SK-N-SH treated with all-trans-retinoic acid at 6 μM for 48 hours (cell line): ENCODE measurements around the gene LRFN2.

ENCODE experiments used
- ATAC-seq: fragments of 200-7000 bp; cut with Tn5 transposase; 3 replicates; pipeline ENCODE4 v1.9.1; 2020; ENCODE audit warnings: mild to moderate bottlenecking, moderate library complexity
- ARNTL ChIP-seq: fragments of 450-650 bp; formaldehyde crosslinking; IDR thresholded peaks from 2 replicates; pipeline ENCODE4 v1.5.0; 2020; ENCODE audit warnings: low read depth, mild to moderate bottlenecking, moderate library complexity, borderline replicate concordance
- CSDC2 ChIP-seq: fragments of 250-450 bp; sonication (Bioruptor Pico); IDR thresholded peaks from 2 replicates; pipeline ENCODE4 v1.5.0; 2020; ENCODE audit warnings: mild to moderate bottlenecking, moderate library complexity
- ESRRG ChIP-seq: fragments of 250-450 bp; sonication (Bioruptor Pico); IDR thresholded peaks from 2 replicates; pipeline ENCODE4 v1.6.1; 2021; ENCODE audit warnings: mild to moderate bottlenecking
- GLIS3 ChIP-seq: fragments of 250-450 bp; sonication (Bioruptor Pico); IDR thresholded peaks from 2 replicates; pipeline ENCODE4 v1.5.0; 2020; ENCODE audit warnings: mild to moderate bottlenecking, moderate library complexity
- ISL1 ChIP-seq: fragments of 250-450 bp; sonication (Bioruptor Pico); IDR thresholded peaks from 2 replicates; pipeline ENCODE4 v2.1.2; 2022; ENCODE audit warnings: mild to moderate bottlenecking, moderate library complexity
- OSR1 ChIP-seq: fragments of 250-450 bp; sonication (Bioruptor Pico); IDR thresholded peaks from 2 replicates; pipeline ENCODE4 v1.8.0; 2022; ENCODE audit warnings: moderate library complexity, mild to moderate bottlenecking, inconsistent platforms
- PPARA ChIP-seq: fragments of 250-450 bp; sonication (Bioruptor Pico); IDR thresholded peaks from 2 replicates; pipeline ENCODE4 v1.5.0; 2020; ENCODE audit warnings: mild to moderate bottlenecking, borderline replicate concordance
- RARB ChIP-seq: fragments of 250-450 bp; sonication (Bioruptor Pico); IDR thresholded peaks from 2 replicates; pipeline ENCODE4 v1.8.0; 2021; ENCODE audit warnings: mild to moderate bottlenecking, moderate library complexity
- SNAI2 ChIP-seq: fragments of 250-450 bp; sonication (Bioruptor Pico); IDR thresholded peaks from 2 replicates; pipeline ENCODE4 v1.5.0; 2020; ENCODE audit warnings: mild to moderate bottlenecking, moderate library complexity
- TCF4 ChIP-seq: fragments of 250-450 bp; sonication (Bioruptor Pico); IDR thresholded peaks from 2 replicates; pipeline ENCODE4 v1.8.0; 2021; ENCODE audit warnings: mild to moderate bottlenecking, moderate library complexity, borderline replicate concordance
- TOX ChIP-seq: fragments of 250-450 bp; sonication (Bioruptor Pico); IDR thresholded peaks from 2 replicates; pipeline ENCODE4 v1.8.0; 2021; ENCODE audit warnings: mild to moderate bottlenecking, moderate library complexity, borderline replicate concordance
- ZC3H10 ChIP-seq: fragments of 250-450 bp; sonication (Bioruptor Pico); IDR thresholded peaks from 2 replicates; pipeline ENCODE4 v1.5.1; 2021; ENCODE audit warnings: mild to moderate bottlenecking, moderate library complexity
- ZFP3 ChIP-seq: fragments of 250-450 bp; sonication (Bioruptor Pico); IDR thresholded peaks from 2 replicates; pipeline ENCODE4 v1.5.0; 2020; ENCODE audit warnings: mild to moderate bottlenecking, moderate library complexity
- ZFP30 ChIP-seq: fragments of 450-650 bp; formaldehyde crosslinking; IDR thresholded peaks from 2 replicates; pipeline ENCODE4 v1.5.0; 2022; ENCODE audit warnings: mild to moderate bottlenecking, moderate library complexity
- ZNF565 ChIP-seq: fragments of 450-650 bp; formaldehyde crosslinking; conservative IDR thresholded peaks from 2 replicates; pipeline ENCODE4 v1.5.0; 2020; ENCODE audit warnings: low read depth, mild to moderate bottlenecking, moderate library complexity
- ZNF70 ChIP-seq: fragments of 450-650 bp; formaldehyde crosslinking; IDR thresholded peaks from 2 replicates; pipeline ENCODE4 v1.5.0; 2020; ENCODE audit warnings: mild to moderate bottlenecking, moderate library complexity
- ZNF8 ChIP-seq: fragments of 450-650 bp; formaldehyde crosslinking; IDR thresholded peaks from 2 replicates; pipeline ENCODE4 v1.5.0; 2020; ENCODE audit warnings: mild to moderate bottlenecking, moderate library complexity
- TF ChIP-seq, protein P1 (sequence below): fragments of 250-450 bp; sonication (Bioruptor Pico); IDR thresholded peaks from 2 replicates; pipeline ENCODE4 v1.8.0; 2021; ENCODE audit warnings: low read depth, mild to moderate bottlenecking, moderate library complexity, borderline replicate concordance
- TF ChIP-seq, protein P2 (sequence below): fragments of 250-450 bp; sonication (Bioruptor Pico); IDR thresholded peaks from 2 replicates; pipeline ENCODE4 v1.5.1; 2021; ENCODE audit warnings: mild to moderate bottlenecking, moderate library complexity
- TF ChIP-seq, protein P3 (sequence below): fragments of 250-450 bp; sonication (Bioruptor Pico); IDR thresholded peaks from 2 replicates; pipeline ENCODE4 v1.5.1; 2020; ENCODE audit warnings: low read depth, mild to moderate bottlenecking, moderate library complexity
- TF ChIP-seq, protein P4 (sequence below): fragments of 250-450 bp; sonication (Bioruptor Pico); IDR thresholded peaks from 2 replicates; pipeline ENCODE4 v1.8.0; 2020; ENCODE audit warnings: mild to moderate bottlenecking, moderate library complexity, borderline replicate concordance

LRFN2 gene

DNA sequence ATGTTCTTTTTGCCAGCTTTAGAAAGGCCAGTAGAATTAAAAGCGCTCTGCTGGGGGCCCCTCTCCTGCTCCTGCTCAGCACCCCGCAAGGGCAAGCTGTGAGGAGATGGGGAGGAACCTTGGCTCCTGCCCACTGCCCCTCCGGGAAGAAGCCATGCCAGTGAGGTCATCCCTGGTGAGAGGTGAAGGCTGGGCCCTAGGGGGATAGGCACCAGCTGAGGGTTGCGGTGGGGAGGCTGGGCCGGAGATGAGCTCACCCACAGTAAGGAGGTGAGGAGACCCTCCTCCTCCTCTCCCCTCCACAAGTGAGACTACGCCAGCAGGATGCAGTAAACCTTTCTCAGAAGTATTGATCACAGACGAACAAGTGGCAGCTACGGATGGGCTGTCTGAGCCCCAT is 32.1 kb downstream of the LRFN2 start:
- ATAC-seq: no peak
- no peak for TF ChIP-seq RARB (CRISPR knock-in tag)
- no peak for TF ChIP-seq ZFP30 (CRISPR knock-in tag)
- TF ChIP-seq CSDC2 (CRISPR knock-in tag): no peak
- no peak for TF ChIP-seq ZC3H10 (CRISPR knock-in tag)
- TF ChIP-seq PPARA (CRISPR knock-in tag): no peak
- no peak for TF ChIP-seq ZNF8
- no peak for TF ChIP-seq ARNTL (CRISPR knock-in tag)
- TF ChIP-seq ESRRG: no peak
- no peak for TF ChIP-seq GLIS3 (CRISPR knock-in tag)
- TF ChIP-seq TCF4 (CRISPR knock-in tag): no peak
- no peak for TF ChIP-seq SNAI2 (CRISPR knock-in tag)
- no peak for TF ChIP-seq TOX (CRISPR knock-in tag)
- TF ChIP-seq, protein P1, sequence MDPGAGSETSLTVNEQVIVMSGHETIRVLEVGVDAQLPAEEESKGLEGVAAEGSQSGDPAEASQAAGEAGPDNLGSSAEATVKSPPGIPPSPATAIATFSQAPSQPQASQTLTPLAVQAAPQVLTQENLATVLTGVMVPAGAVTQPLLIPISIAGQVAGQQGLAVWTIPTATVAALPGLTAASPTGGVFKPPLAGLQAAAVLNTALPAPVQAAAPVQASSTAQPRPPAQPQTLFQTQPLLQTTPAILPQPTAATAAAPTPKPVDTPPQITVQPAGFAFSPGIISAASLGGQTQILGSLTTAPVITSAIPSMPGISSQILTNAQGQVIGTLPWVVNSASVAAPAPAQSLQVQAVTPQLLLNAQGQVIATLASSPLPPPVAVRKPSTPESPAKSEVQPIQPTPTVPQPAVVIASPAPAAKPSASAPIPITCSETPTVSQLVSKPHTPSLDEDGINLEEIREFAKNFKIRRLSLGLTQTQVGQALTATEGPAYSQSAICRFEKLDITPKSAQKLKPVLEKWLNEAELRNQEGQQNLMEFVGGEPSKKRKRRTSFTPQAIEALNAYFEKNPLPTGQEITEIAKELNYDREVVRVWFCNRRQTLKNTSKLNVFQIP: no peak
- TF ChIP-seq, protein P2, sequence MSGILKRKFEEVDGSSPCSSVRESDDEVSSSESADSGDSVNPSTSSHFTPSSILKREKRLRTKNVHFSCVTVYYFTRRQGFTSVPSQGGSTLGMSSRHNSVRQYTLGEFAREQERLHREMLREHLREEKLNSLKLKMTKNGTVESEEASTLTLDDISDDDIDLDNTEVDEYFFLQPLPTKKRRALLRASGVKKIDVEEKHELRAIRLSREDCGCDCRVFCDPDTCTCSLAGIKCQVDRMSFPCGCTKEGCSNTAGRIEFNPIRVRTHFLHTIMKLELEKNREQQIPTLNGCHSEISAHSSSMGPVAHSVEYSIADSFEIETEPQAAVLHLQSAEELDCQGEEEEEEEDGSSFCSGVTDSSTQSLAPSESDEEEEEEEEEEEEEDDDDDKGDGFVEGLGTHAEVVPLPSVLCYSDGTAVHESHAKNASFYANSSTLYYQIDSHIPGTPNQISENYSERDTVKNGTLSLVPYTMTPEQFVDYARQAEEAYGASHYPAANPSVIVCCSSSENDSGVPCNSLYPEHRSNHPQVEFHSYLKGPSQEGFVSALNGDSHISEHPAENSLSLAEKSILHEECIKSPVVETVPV: no peak

DNA sequence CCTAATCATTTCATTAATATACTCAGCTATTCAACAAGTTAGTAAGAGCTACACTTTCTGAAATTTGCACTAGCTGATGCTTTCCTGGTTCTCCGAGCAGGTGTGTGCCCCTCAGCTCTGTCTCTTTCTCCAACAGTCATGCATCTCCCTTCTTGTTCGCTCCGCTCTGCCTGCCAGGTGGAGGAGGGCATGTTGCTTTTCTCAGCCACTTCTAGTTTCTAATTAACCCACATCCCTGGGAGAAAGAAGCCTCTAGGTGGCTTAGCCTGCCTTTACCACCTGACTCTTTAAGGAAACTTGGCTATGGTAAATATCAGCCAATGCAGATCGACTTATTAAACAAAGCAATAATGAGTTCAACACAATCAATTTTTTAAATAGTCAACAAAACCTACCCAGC is 34.2 kb downstream of the LRFN2 start:
- TF ChIP-seq ISL1 (CRISPR knock-in tag) (no peak), TOX (CRISPR knock-in tag) (no peak), CSDC2 (CRISPR knock-in tag) (no peak), RARB (CRISPR knock-in tag) (no peak), ZFP3 (no peak), TCF4 (CRISPR knock-in tag) (no peak), ARNTL (CRISPR knock-in tag) (no peak), ZC3H10 (CRISPR knock-in tag) (no peak), OSR1 (CRISPR knock-in tag) (no peak), PPARA (CRISPR knock-in tag) (no peak), ZNF565 (CRISPR knock-in tag) (no peak), GLIS3 (CRISPR knock-in tag) (no peak), ESRRG (no peak), ZNF70 (CRISPR knock-in tag) (no peak)
- TF ChIP-seq, protein P3, sequence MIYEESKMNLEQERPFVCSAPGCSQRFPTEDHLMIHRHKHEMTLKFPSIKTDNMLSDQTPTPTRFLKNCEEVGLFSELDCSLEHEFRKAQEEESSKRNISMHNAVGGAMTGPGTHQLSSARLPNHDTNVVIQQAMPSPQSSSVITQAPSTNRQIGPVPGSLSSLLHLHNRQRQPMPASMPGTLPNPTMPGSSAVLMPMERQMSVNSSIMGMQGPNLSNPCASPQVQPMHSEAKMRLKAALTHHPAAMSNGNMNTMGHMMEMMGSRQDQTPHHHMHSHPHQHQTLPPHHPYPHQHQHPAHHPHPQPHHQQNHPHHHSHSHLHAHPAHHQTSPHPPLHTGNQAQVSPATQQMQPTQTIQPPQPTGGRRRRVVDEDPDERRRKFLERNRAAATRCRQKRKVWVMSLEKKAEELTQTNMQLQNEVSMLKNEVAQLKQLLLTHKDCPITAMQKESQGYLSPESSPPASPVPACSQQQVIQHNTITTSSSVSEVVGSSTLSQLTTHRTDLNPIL (CRISPR knock-in tag): no peak
- TF ChIP-seq, protein P1: no peak
- TF ChIP-seq, protein P4, sequence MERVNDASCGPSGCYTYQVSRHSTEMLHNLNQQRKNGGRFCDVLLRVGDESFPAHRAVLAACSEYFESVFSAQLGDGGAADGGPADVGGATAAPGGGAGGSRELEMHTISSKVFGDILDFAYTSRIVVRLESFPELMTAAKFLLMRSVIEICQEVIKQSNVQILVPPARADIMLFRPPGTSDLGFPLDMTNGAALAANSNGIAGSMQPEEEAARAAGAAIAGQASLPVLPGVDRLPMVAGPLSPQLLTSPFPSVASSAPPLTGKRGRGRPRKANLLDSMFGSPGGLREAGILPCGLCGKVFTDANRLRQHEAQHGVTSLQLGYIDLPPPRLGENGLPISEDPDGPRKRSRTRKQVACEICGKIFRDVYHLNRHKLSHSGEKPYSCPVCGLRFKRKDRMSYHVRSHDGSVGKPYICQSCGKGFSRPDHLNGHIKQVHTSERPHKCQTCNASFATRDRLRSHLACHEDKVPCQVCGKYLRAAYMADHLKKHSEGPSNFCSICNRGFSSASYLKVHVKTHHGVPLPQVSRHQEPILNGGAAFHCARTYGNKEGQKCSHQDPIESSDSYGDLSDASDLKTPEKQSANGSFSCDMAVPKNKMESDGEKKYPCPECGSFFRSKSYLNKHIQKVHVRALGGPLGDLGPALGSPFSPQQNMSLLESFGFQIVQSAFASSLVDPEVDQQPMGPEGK (CRISPR knock-in tag): no peak
- no peak for ATAC-seq

DNA sequence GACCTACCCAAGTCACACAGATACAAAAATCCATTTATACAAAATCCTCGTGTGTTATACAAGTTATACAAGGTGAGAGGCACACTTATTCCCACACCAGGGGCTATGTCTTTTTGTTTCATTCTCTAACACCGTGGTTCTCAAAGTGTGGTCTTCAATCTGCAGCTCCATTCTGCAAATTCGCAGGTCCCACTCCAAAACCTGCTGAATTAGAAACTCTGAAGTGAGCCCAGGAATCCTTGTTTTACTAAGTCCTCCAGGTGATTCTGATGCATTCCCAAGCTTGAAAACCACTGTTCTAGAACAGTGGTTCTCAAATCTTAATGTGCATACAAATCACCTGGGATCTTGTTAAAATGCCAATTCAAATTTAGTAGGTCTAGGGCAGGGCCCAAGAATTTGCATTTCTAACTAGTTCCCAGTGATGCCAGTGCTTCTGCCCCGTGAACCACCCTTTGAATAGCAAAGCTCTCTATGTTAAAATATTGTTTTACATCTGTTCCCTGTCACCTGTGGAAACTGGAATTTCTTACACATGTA is 35.1 kb downstream of the LRFN2 start:
- TF ChIP-seq ISL1 (CRISPR knock-in tag) (no peak), TCF4 (CRISPR knock-in tag) (no peak), GLIS3 (CRISPR knock-in tag) (no peak), ZFP30 (CRISPR knock-in tag) (no peak), ZNF8 (no peak)
- no peak for ATAC-seq
